Measurements from ENCODE around the gene CST5. TPM values are rescaled to one million over a fixed set of nuclear protein-coding genes. Genes with fewer than 3 reads are reported as not detected.

The CST5 gene
- polyA plus RNA-seq, 1 donor (not counting 4 experiments of a cell fraction or from before 2014, with no cell fraction given), result not detected

GRCh38 chr20:23869520-23869919 is 10.0 kb downstream of the CST5 start:
- Histone ChIP-seq H3K27me3 (ENCODE audit: control insufficient read depth, extremely low read depth, insufficient read depth, low read length) (no peaks in the 10 kb centered on the region), H3K9ac (ENCODE audit: control insufficient read depth, extremely low read depth, insufficient read depth, low read length) (no peak overlapping the region), H3K4me1 (ENCODE audit: control insufficient read depth, extremely low read depth, insufficient read depth, low read length) (no peaks in the 10 kb centered on the region), H3K9me1 (ENCODE audit: control insufficient read depth, extremely low read depth, insufficient read depth, low read length) (no peaks in the 10 kb centered on the region), H3K9me3 (ENCODE audit: control insufficient read depth, low read depth, low read length) (no peaks in the 10 kb centered on the region), H3K4me3 (ENCODE audit: control insufficient read depth in 2 of 3, extremely low read depth in 1 of 3, insufficient read depth in 2 of 3, low read depth in 1 of 3, low read length in 3 of 3) (no peak overlapping the region), H3K4me2 (ENCODE audit: control insufficient read depth, extremely low read depth, insufficient read depth, low read depth, low read length) (no peak overlapping the region), H3K79me2 (ENCODE audit: control insufficient read depth, insufficient read depth, low read length) (no peaks in the 10 kb centered on the region), H3K36me3 (ENCODE audit: control insufficient read depth in 2 of 2, extremely low read depth in 1 of 2, insufficient read depth in 2 of 2, low read length in 2 of 2) (no peaks in the 10 kb centered on the region), H2AFZ (ENCODE audit: control insufficient read depth, low read length) (no peak overlapping the region), H4K20me1 (ENCODE audit: control insufficient read depth, extremely low read depth, insufficient read depth, low read length) (no peaks in the 10 kb centered on the region), H3K27ac (ENCODE audit: control insufficient read depth, insufficient read depth, low read length) (no peak overlapping the region)
- DNase-seq (ENCODE audit: low read depth, low spot score) (no peak), FAIRE-seq (no peak)
- dilution Hi-C loops (cut with MboI; ENCODE audit: extremely low pct_ligation_motif_present, low sequenced_read_pairs), result no loop called here
- TF ChIP-seq EZH2 (IDR thresholded peaks at IDR 0.05; ENCODE audit: low read length), result no peak
- TF ChIP-seq CTCF (optimal IDR thresholded peaks at IDR 0.05 in 1 of 3, IDR thresholded peaks at IDR 0.05 in 1 of 3, conservative IDR thresholded peaks at IDR 0.05 in 1 of 3; ENCODE audit: extremely low read depth in 1 of 3, insufficient read depth in 2 of 3, low read length in 3 of 3), result no peak

DNA sequence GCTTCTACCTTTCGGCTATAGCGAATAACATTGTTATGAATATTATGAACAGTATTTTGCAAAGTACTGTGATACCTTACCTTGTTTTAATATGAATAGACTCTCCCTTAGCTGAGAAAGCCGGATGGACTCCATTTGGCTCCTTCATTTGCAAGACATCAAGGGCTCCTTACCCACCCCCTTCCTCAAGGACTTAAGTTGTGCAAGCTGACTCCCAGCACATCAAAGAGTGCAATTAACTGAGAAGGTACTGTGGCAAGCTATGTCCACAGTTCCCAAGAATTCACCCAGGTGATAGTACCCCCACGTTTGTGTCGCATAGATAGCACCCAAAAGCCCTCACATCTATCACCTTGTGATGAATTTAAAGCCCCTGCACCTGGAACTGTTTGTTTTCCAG is 11.2 kb downstream of the CST5 start:
- DNase-seq (ENCODE audit: low read depth, low spot score) (no peak), FAIRE-seq (no peak)
- H4K20me1 ChIP-seq (ENCODE audit: control insufficient read depth, extremely low read depth, insufficient read depth, low read length), result no peaks in the 10 kb centered on the region
- H3K9ac ChIP-seq (ENCODE audit: control insufficient read depth, extremely low read depth, insufficient read depth, low read length), result no peak overlapping the region
- no peak overlapping the region for H2AFZ ChIP-seq (ENCODE audit: control insufficient read depth, low read length)
- no peaks in the 10 kb centered on the region for H3K9me3 ChIP-seq (ENCODE audit: control insufficient read depth, low read depth, low read length)
- H3K27me3 ChIP-seq (ENCODE audit: control insufficient read depth, extremely low read depth, insufficient read depth, low read length), result no peaks in the 10 kb centered on the region
- H3K4me2 ChIP-seq (ENCODE audit: control insufficient read depth, extremely low read depth, insufficient read depth, low read depth, low read length), result no peak overlapping the region
- dilution Hi-C loops (cut with MboI; ENCODE audit: extremely low pct_ligation_motif_present, low sequenced_read_pairs), result no loop called here
- no peaks in the 10 kb centered on the region for H3K36me3 ChIP-seq (ENCODE audit: control insufficient read depth in 2 of 2, extremely low read depth in 1 of 2, insufficient read depth in 2 of 2, low read length in 2 of 2)
- H3K79me2 ChIP-seq (ENCODE audit: control insufficient read depth, insufficient read depth, low read length), result no peaks in the 10 kb centered on the region
- H3K4me3 ChIP-seq (ENCODE audit: control insufficient read depth in 2 of 3, extremely low read depth in 1 of 3, insufficient read depth in 2 of 3, low read depth in 1 of 3, low read length in 3 of 3), result no peak overlapping the region
- no peak overlapping the region for H3K27ac ChIP-seq (ENCODE audit: control insufficient read depth, insufficient read depth, low read length)
- TF ChIP-seq CTCF (optimal IDR thresholded peaks at IDR 0.05 in 1 of 3, IDR thresholded peaks at IDR 0.05 in 1 of 3, conservative IDR thresholded peaks at IDR 0.05 in 1 of 3; ENCODE audit: extremely low read depth in 1 of 3, insufficient read depth in 2 of 3, low read length in 3 of 3) (no peak), EZH2 (IDR thresholded peaks at IDR 0.05; ENCODE audit: low read length) (no peak)
- H3K9me1 ChIP-seq (ENCODE audit: control insufficient read depth, extremely low read depth, insufficient read depth, low read length), result no peaks in the 10 kb centered on the region
- no peaks in the 10 kb centered on the region for H3K4me1 ChIP-seq (ENCODE audit: control insufficient read depth, extremely low read depth, insufficient read depth, low read length)

Data from keratinocyte (primary cell).